Colonic mucosa (tissue), 4 donors: Measurements from ENCODE around the gene CALHM2. TPM values are rescaled to one million over a fixed set of nuclear protein-coding genes. Genes with fewer than 3 reads are reported as not detected.

Source experiments
- DNase-seq: peaks from one replicate; pipeline ENCODE4 v3.0.0-alpha.2; 2020
- H3K27ac ChIP-seq: fragments of 200-600 bp; one replicate; pipeline ENCODE4 v1.8.0; 2021
- H3K27me3 ChIP-seq: fragments of 200-600 bp; one replicate; pipeline ENCODE4 v1.8.0; 2021
- H3K36me3 ChIP-seq: fragments of 200-600 bp; one replicate; pipeline ENCODE4 v1.8.0; 2021
- H3K4me1 ChIP-seq: fragments of 200-600 bp; one replicate; pipeline ENCODE4 v1.8.0; 2021; ENCODE audit warnings: mild to moderate bottlenecking
- H3K4me3 ChIP-seq: fragments of 200-600 bp; one replicate; pipeline ENCODE4 v1.8.0; 2021
- H3K9ac ChIP-seq, 2 donors: one replicate each; pipeline ENCODE4 v1.7.0; 2013; ENCODE audit warnings: control low read depth in 2 of 2, low read depth in 2 of 2, low read length in 2 of 2
- H3K9me3 ChIP-seq: fragments of 200-600 bp; one replicate; pipeline ENCODE4 v1.8.0; 2021
- CTCF ChIP-seq: fragments of 200-600 bp; IDR thresholded peaks from one replicate; pipeline ENCODE4 v1.8.0; 2022; ENCODE audit warnings: antibody characterized with exemption, mild to moderate bottlenecking
- intact Hi-C: fragments of 100-400 bp; cut with DNase I; formaldehyde crosslinking; loops from one replicate; pipeline ENCODE4 v1.14.1; 2022
- total RNA-seq, 2 donors: library from RNA; stranded (reverse); fragmentation: NEBNext Ultra II Directional in 1 of 2; extraction: Animal tissue kit (Norgen Biotek cat#: 25700) in 1 of 2; gene quantifications; one replicate each; pipeline ENCODE4 v1.2.1, GENCODE V29; 2021
- donor health status: healthy.
- donor health status: DM: no; HTN: no; CAD: no.
- donor health status: DM: no; HTN: no; CAD: no.

The CALHM2 gene
- total RNA-seq, 2 donors from 2014 or later: 3.5 to 8.0 TPM

- Histone ChIP-seq H3K4me1 (no peaks in the 10 kb centered on the region), H3K4me3 (no peak overlapping the region), H3K27ac (no peak overlapping the region), H3K27me3 (no peaks in the 10 kb centered on the region), H3K9me3 (no peaks in the 10 kb centered on the region), H3K9ac (no peak overlapping the region), H3K36me3 (no peaks in the 10 kb centered on the region)
- TF ChIP-seq CTCF: no peak
- DNase-seq: no peak
- intact Hi-C loops: no loop called here
Observed at GRCh38 chr10:103443475-103444185, 8.5 kb downstream of the CALHM2 start.

GRCh38 chr10:103442031-103442461 is 10.1 kb downstream of the CALHM2 start:
- Histone ChIP-seq H3K4me1 (no peaks in the 10 kb centered on the region), H3K36me3 (no peaks in the 10 kb centered on the region)
- no peak for TF ChIP-seq CTCF

GRCh38 chr10:103441611-103442010 is 10.6 kb downstream of the CALHM2 start:
- Histone ChIP-seq H3K9me3 (no peaks in the 10 kb centered on the region), H3K9ac (no peak overlapping the region), H3K36me3 (no peaks in the 10 kb centered on the region), H3K4me1 (no peaks in the 10 kb centered on the region), H3K27me3 (no peaks in the 10 kb centered on the region), H3K4me3 (no peak overlapping the region), H3K27ac (no peak overlapping the region)
- intact Hi-C loops: no loop called here
- no peak for DNase-seq
- no peak for TF ChIP-seq CTCF

More at GRCh38 chr10:103442031-103442461, 10.1 kb downstream of the CALHM2 start:
- Histone ChIP-seq H3K4me3 (no peak overlapping the region), H3K9me3 (no peaks in the 10 kb centered on the region), H3K27me3 (no peaks in the 10 kb centered on the region), H3K9ac (no peak overlapping the region), H3K27ac (no peak overlapping the region)
- no peak for DNase-seq
- intact Hi-C loops: no loop called here

GRCh38 chr10:103441206-103441605 is 11.0 kb downstream of the CALHM2 start:
- Histone ChIP-seq H3K27me3 (no peaks in the 10 kb centered on the region), H3K9ac (no peak overlapping the region), H3K36me3 (no peaks in the 10 kb centered on the region), H3K27ac (no peak overlapping the region), H3K4me1 (no peaks in the 10 kb centered on the region), H3K4me3 (no peak overlapping the region), H3K9me3 (no peaks in the 10 kb centered on the region)
- TF ChIP-seq CTCF: no peak
- intact Hi-C loops: no loop called here
- DNase-seq: no peak

- TF ChIP-seq CTCF: no peak
- DNase-seq: no peak
- Histone ChIP-seq H3K4me1 (no peaks in the 10 kb centered on the region), H3K27me3 (no peaks in the 10 kb centered on the region), H3K4me3 (no peak overlapping the region), H3K9me3 (no peaks in the 10 kb centered on the region), H3K27ac (no peak overlapping the region), H3K9ac (no peak overlapping the region), H3K36me3 (no peaks in the 10 kb centered on the region)
- intact Hi-C loops: no loop called here
Observed at GRCh38 chr10:103440416-103440815, 11.8 kb downstream of the CALHM2 start.
